SU-DHL-6 (cell line): ENCODE results near the gene CTNND2.

ENCODE experiments used
- H2AFZ ChIP-seq: fragments of 200-600 bp; sonication (generic); 2 replicates; pipeline ENCODE4 v1.6.1; 2014; ENCODE audit warnings: low read depth, mild to moderate bottlenecking, moderate library complexity, mixed read lengths, antibody characterized with exemption, low read length; ENCODE audit not compliant: severe bottlenecking
- H3F3A ChIP-seq: fragments of 200-600 bp; shearing (Covaris generic); 2 replicates; pipeline ENCODE4 v1.6.0; 2016; ENCODE audit warnings: antibody characterized with exemption, mild to moderate bottlenecking; ENCODE audit not compliant: insufficient read depth
- H3K27ac ChIP-seq: fragments of 200-600 bp; sonication (generic); 2 replicates; pipeline ENCODE4 v1.5.1; 2016; ENCODE audit warnings: low read depth, mild to moderate bottlenecking, low read length, moderate library complexity, mixed read lengths
- H3K27me3 ChIP-seq: fragments of 200-600 bp; sonication (generic), shearing (Covaris generic); 2 replicates; pipeline ENCODE4 v1.6.0; 2014; ENCODE audit warnings: mild to moderate bottlenecking, low read length
- H3K36me3 ChIP-seq: fragments of 200-600 bp; sonication (generic); 2 replicates; pipeline ENCODE4 v1.6.1; 2014; ENCODE audit warnings: mild to moderate bottlenecking, low read length, mixed read lengths
- H3K4me2 ChIP-seq: fragments of 300-600, 200-600 bp; shearing (Covaris generic), sonication (generic); 2 replicates; pipeline ENCODE4 v1.6.0; 2014; ENCODE audit warnings: low read length, low read depth, mild to moderate bottlenecking; ENCODE audit not compliant: poor library complexity, severe bottlenecking
- H3K4me3 ChIP-seq: fragments of 200-600 bp; sonication (generic); 2 replicates; pipeline ENCODE4 v1.5.1; 2014; ENCODE audit warnings: antibody characterized with exemption, low read length, mild to moderate bottlenecking, mixed read lengths; ENCODE audit not compliant: insufficient read depth, poor library complexity, severe bottlenecking
- H3K79me2 ChIP-seq: fragments of 200-600 bp; sonication (generic); 2 replicates; pipeline ENCODE4 v1.6.1; 2014; ENCODE audit warnings: mild to moderate bottlenecking, low read length, moderate library complexity; ENCODE audit not compliant: insufficient read depth
- H3K9ac ChIP-seq: fragments of 200-600 bp; sonication (generic); 2 replicates; pipeline ENCODE4 v1.7.0; 2014; ENCODE audit warnings: mild to moderate bottlenecking, low read length
- H3K9me2 ChIP-seq: fragments of 200-600 bp; sonication (generic); replicated peaks from 2 replicates; pipeline ENCODE4 v1.6.1; 2014; ENCODE audit warnings: low read length; ENCODE audit not compliant: insufficient read depth
- H3K9me3 ChIP-seq: fragments of 200-600 bp; sonication (generic); 2 replicates; pipeline ENCODE4 v1.6.1; 2014; ENCODE audit warnings: low read length, mixed read lengths; ENCODE audit not compliant: insufficient read depth
- H4K20me1 ChIP-seq: fragments of 200-600 bp; sonication (generic); 2 replicates; pipeline ENCODE4 v1.6.1; 2014; ENCODE audit warnings: low read depth, mild to moderate bottlenecking, antibody characterized with exemption, low read length, moderate library complexity, mixed read lengths
- CTCF ChIP-seq: fragments of 200-600 bp; sonication (generic); IDR thresholded peaks from one replicate; pipeline ENCODE4 v1.5.1; 2017; ENCODE audit warnings: antibody characterized with exemption, mild to moderate bottlenecking, low read length, moderate library complexity; ENCODE audit not compliant: insufficient read depth, poor library complexity, severe bottlenecking
- EZH2phosphoT487 ChIP-seq: fragments of 200-600 bp; sonication (generic), shearing (Covaris generic); conservative IDR thresholded peaks from 2 replicates; pipeline ENCODE4 v1.6.1; 2018; ENCODE audit warnings: mild to moderate bottlenecking, antibody characterized with exemption, low read length, moderate library complexity, mixed read lengths

The CTNND2 gene

GRCh38 chr5:11230890-11231289 is 673.4 kb downstream of the CTNND2 start:
- H3K9me2 ChIP-seq, result no peaks in the 10 kb centered on the region
- no peak overlapping the region for H2AFZ ChIP-seq
- no peak overlapping the region for H3K27ac ChIP-seq
- H3K9me3 ChIP-seq, result no peaks in the 10 kb centered on the region
- TF ChIP-seq EZH2phosphoT487 (no peak), CTCF (no peak)
- H3F3A ChIP-seq, result no peaks in the 10 kb centered on the region
- H3K36me3 ChIP-seq, result no peaks in the 10 kb centered on the region
- H3K27me3 ChIP-seq, result no peaks in the 10 kb centered on the region; the same call in 1 of the 2 replicates
- no peak overlapping the region for H3K4me3 ChIP-seq
- no peak overlapping the region for H3K9ac ChIP-seq
- no peaks in the 10 kb centered on the region for H4K20me1 ChIP-seq
- no peak overlapping the region for H3K4me2 ChIP-seq
- H3K79me2 ChIP-seq, result no peaks in the 10 kb centered on the region

- no peak overlapping the region for H3K4me3 ChIP-seq
- H3K9ac ChIP-seq, result no peak overlapping the region
- TF ChIP-seq CTCF (no peak), EZH2phosphoT487 (no peak)
- H4K20me1 ChIP-seq, result no peaks in the 10 kb centered on the region
- no peaks in the 10 kb centered on the region for H3K27me3 ChIP-seq
- H3F3A ChIP-seq, result no peaks in the 10 kb centered on the region
- no peaks in the 10 kb centered on the region for H3K9me2 ChIP-seq
- no peaks in the 10 kb centered on the region for H3K79me2 ChIP-seq
- no peak overlapping the region for H3K27ac ChIP-seq
- no peak overlapping the region for H2AFZ ChIP-seq
- no peaks in the 10 kb centered on the region for H3K9me3 ChIP-seq
- no peaks in the 10 kb centered on the region for H3K36me3 ChIP-seq
- no peak overlapping the region for H3K4me2 ChIP-seq
These were observed 677.2 kb downstream of the CTNND2 start for GRCh38 chr5:11227064-11227463.

- no peak overlapping the region for H2AFZ ChIP-seq
- no peaks in the 10 kb centered on the region for H4K20me1 ChIP-seq
- H3K36me3 ChIP-seq, result no peaks in the 10 kb centered on the region
- no peaks in the 10 kb centered on the region for H3F3A ChIP-seq
- no peak overlapping the region for H3K9ac ChIP-seq
- no peak overlapping the region for H3K27ac ChIP-seq
- H3K4me3 ChIP-seq, result no peak overlapping the region
- no peaks in the 10 kb centered on the region for H3K9me3 ChIP-seq
- TF ChIP-seq CTCF (no peak), EZH2phosphoT487 (no peak)
- no peaks in the 10 kb centered on the region for H3K9me2 ChIP-seq
- H3K79me2 ChIP-seq, result no peaks in the 10 kb centered on the region
- H3K27me3 ChIP-seq, result no peaks in the 10 kb centered on the region
- H3K4me2 ChIP-seq, result no peak overlapping the region
These were observed 679.6 kb downstream of the CTNND2 start for GRCh38 chr5:11224436-11225187.
